ENCODE results near the gene MRM2. TPM values are rescaled to one million over a fixed set of nuclear protein-coding genes. Genes with fewer than 3 reads are reported as not detected.

Gene MRM2
- total RNA-seq, 1 experiment from 2014 or later: 34.7 TPM

DNA sequence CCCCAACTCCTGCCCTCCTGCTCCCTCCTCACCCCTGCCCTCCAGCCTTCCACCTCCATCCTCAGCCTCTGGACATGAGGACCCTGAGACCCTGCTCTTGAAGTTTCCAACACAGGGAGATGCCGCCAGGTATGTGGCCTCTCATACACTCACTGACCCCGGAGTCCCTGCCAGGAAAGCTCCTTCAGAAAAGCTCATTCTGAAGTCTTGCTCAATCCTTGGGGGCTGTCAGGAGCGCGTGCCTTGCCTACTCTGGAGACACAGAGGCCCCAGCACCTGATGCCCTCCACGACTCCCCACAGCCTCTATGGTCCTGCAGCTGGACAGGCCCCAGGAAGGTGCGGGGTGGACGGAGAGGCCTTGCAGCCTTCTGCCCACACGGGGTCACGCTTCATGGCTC, 11.0 kb upstream of the MRM2 start:
- DNase-seq (ENCODE audit: low read depth, low spot score): no peak
- no TSS peak for BruUV-seq (replicated peaks)
- no peak overlapping the region for H3K27ac ChIP-seq (ENCODE audit: low read depth, low read length)
- RAD21 ChIA-PET (ENCODE audit: low non-redundant PET in 1 of 2, low total read pairs in 2 of 2, uncharacterized antibody in 2 of 2, unreplicated experiment in 2 of 2): no interaction called here
- H3K4me1 ChIP-seq (ENCODE audit: control insufficient read depth in 1 of 2, insufficient read depth in 2 of 2, low read length in 2 of 2): peaks cover 6 to 20% of the 10 kb centered on the region in 2 experiments; a peak in 3 of 4 replicates
- H3K27me3 ChIP-seq (ENCODE audit: insufficient read depth, low read length): no peaks in the 10 kb centered on the region
- ATAC-seq: no peak
- no peak overlapping the region for H3K9ac ChIP-seq (ENCODE audit: low read length)
- no peak overlapping the region for H2AFZ ChIP-seq (ENCODE audit: low read depth, low read length, poor library complexity, severe bottlenecking)
- CTCF ChIA-PET: no interaction called here
- H3K4me2 ChIP-seq (ENCODE audit: low read length): no peak overlapping the region
- H3K9me2 ChIP-seq (ENCODE audit: insufficient read depth): no peaks in the 10 kb centered on the region
- no peak overlapping the region for H3K4me3 ChIP-seq (replicated peaks in 1 of 2; ENCODE audit: low read depth in 1 of 2, low read length in 2 of 2)
- no peaks in the 10 kb centered on the region for H3K36me3 ChIP-seq (ENCODE audit: control insufficient read depth in 1 of 2, insufficient read depth in 2 of 2, low read length in 2 of 2)
- TF ChIP-seq CBX3 (IDR thresholded peaks at IDR 0.05; ENCODE audit: low read depth) (no peak), SIN3A (IDR thresholded peaks at IDR 0.05; ENCODE audit: low read depth) (no peak)
- TF ChIP-seq, protein P1, sequence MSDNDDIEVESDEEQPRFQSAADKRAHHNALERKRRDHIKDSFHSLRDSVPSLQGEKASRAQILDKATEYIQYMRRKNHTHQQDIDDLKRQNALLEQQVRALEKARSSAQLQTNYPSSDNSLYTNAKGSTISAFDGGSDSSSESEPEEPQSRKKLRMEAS (IDR thresholded peaks at IDR 0.05): no peak
- H3K79me2 ChIP-seq (ENCODE audit: insufficient read depth, low read length): no peaks in the 10 kb centered on the region
- H4K20me1 ChIP-seq (ENCODE audit: insufficient read depth): no peaks in the 10 kb centered on the region
- POLR2A ChIA-PET: no interaction called here
- no peaks in the 10 kb centered on the region for H3K9me3 ChIP-seq (ENCODE audit: control insufficient read depth in 1 of 2, insufficient read depth in 1 of 2, low read depth in 1 of 2, low read length in 2 of 2)
- intact Hi-C loops (cut with micrococcal nuclease): no loop called here

- ATAC-seq (no peak), DNase-seq (ENCODE audit: low read depth, low spot score) (no peak)
- intact Hi-C loops (cut with micrococcal nuclease): no loop called here
- H3K9me3 ChIP-seq (ENCODE audit: control insufficient read depth in 1 of 2, insufficient read depth in 1 of 2, low read depth in 1 of 2, low read length in 2 of 2): no peaks in the 10 kb centered on the region
- no peak overlapping the region for H2AFZ ChIP-seq (ENCODE audit: low read depth, low read length, poor library complexity, severe bottlenecking)
- no TSS peak for BruUV-seq (replicated peaks)
- no peaks in the 10 kb centered on the region for H3K36me3 ChIP-seq (ENCODE audit: control insufficient read depth in 1 of 2, insufficient read depth in 2 of 2, low read length in 2 of 2)
- no peak overlapping the region for H3K9ac ChIP-seq (ENCODE audit: low read length)
- peaks cover 6 to 20% of the 10 kb centered on the region in 2 experiments; a peak in 3 of 4 replicates for H3K4me1 ChIP-seq (ENCODE audit: control insufficient read depth in 1 of 2, insufficient read depth in 2 of 2, low read length in 2 of 2)
- no peaks in the 10 kb centered on the region for H3K9me2 ChIP-seq (ENCODE audit: insufficient read depth)
- no peak overlapping the region for H3K27ac ChIP-seq (ENCODE audit: low read depth, low read length)
- no peaks in the 10 kb centered on the region for H3K79me2 ChIP-seq (ENCODE audit: insufficient read depth, low read length)
- no peak overlapping the region for H3K4me3 ChIP-seq (replicated peaks in 1 of 2; ENCODE audit: low read depth in 1 of 2, low read length in 2 of 2)
- ChIA-PET CTCF (no interaction called here), POLR2A (no interaction called here), RAD21 (ENCODE audit: low non-redundant PET in 1 of 2, low total read pairs in 2 of 2, uncharacterized antibody in 2 of 2, unreplicated experiment in 2 of 2) (no interaction called here)
- no peaks in the 10 kb centered on the region for H4K20me1 ChIP-seq (ENCODE audit: insufficient read depth)
- H3K4me2 ChIP-seq (ENCODE audit: low read length): no peak overlapping the region
- H3K27me3 ChIP-seq (ENCODE audit: insufficient read depth, low read length): no peaks in the 10 kb centered on the region
- TF ChIP-seq TCF7L2 (IDR thresholded peaks at IDR 0.05; ENCODE audit: borderline replicate concordance, extremely low read depth, insufficient read depth, insufficient read length) (no peak), SIN3A (IDR thresholded peaks at IDR 0.05; ENCODE audit: low read depth) (no peak), POLR2AphosphoS5 (IDR thresholded peaks at IDR 0.05; ENCODE audit: low read depth, low read length) (no peak), POLR2A (IDR thresholded peaks at IDR 0.05; ENCODE audit: borderline replicate concordance, extremely low read depth, insufficient read depth, insufficient read length) (no peak), SP1 (IDR thresholded peaks at IDR 0.05; ENCODE audit: low read depth) (no peak), SRF (IDR thresholded peaks at IDR 0.05; ENCODE audit: low read depth) (no peak), REST (IDR thresholded peaks at IDR 0.05; ENCODE audit: low read depth) (no peak), ZNF274 (IDR thresholded peaks at IDR 0.05; ENCODE audit: low read depth, low read length) (no peak)
Measured at GRCh38 chr7:2251841-2252771, 10.1 kb upstream of the MRM2 start.

Measured in HCT116 (cell line).